Neuronal stem cell (in vitro differentiated cells): Measurements from ENCODE around the gene ACTL10.
A peak's percentile ranks its signal among the peaks of the same experiment; 100 is the strongest.

Experiments
- DNase-seq: peaks from one replicate; pipeline ENCODE4 v3.0.0-alpha.2; 2013; ENCODE audit warnings: low spot score
- H2AFZ ChIP-seq: one replicate; pipeline ENCODE4 v1.6.1; 2013; ENCODE audit warnings: mild to moderate bottlenecking, low read length, inconsistent platforms
- H2AK5ac ChIP-seq: 2 replicates; pipeline ENCODE4 v1.6.1; 2013; ENCODE audit warnings: low read depth, mild to moderate bottlenecking, inconsistent platforms, low read length, moderate library complexity, mixed read lengths
- H2BK120ac ChIP-seq: 2 replicates; pipeline ENCODE4 v1.6.1; 2013; ENCODE audit warnings: low read depth, mild to moderate bottlenecking, inconsistent platforms, low read length, moderate library complexity, mixed read lengths
- H2BK12ac ChIP-seq: one replicate; pipeline ENCODE4 v1.6.1; 2013; ENCODE audit warnings: low read length, inconsistent platforms
- H2BK15ac ChIP-seq: 2 replicates; pipeline ENCODE4 v1.6.1; 2013; ENCODE audit warnings: mild to moderate bottlenecking, low read length, inconsistent platforms, mixed read lengths
- H2BK5ac ChIP-seq: one replicate; pipeline ENCODE4 v1.6.1; 2013; ENCODE audit warnings: inconsistent platforms, mild to moderate bottlenecking, low read length, moderate library complexity
- H3K14ac ChIP-seq: one replicate; pipeline ENCODE4 v1.6.1; 2013; ENCODE audit warnings: low read length, inconsistent platforms
- H3K18ac ChIP-seq: 2 replicates; pipeline ENCODE4 v1.6.1; 2013; ENCODE audit warnings: low read length, inconsistent platforms
- H3K23ac ChIP-seq: 2 replicates; pipeline ENCODE4 v1.6.1; 2013; ENCODE audit warnings: low read depth, mild to moderate bottlenecking, mixed read lengths, low read length, inconsistent platforms; ENCODE audit not compliant: poor library complexity
- H3K27ac ChIP-seq: replicated peaks from 3 replicates; pipeline ENCODE4 v1.5.1; 2013; ENCODE audit warnings: low read length, inconsistent platforms
- H3K27me3 ChIP-seq, 3 experiments: 2 replicates each; pipeline ENCODE4 v1.6.1; 2013; ENCODE audit warnings: low read length in 3 of 3, mild to moderate bottlenecking in 2 of 3, inconsistent platforms in 1 of 3, low read depth in 1 of 3, mixed read lengths in 1 of 3, moderate library complexity in 1 of 3; ENCODE audit not compliant: control insufficient read depth in 3 of 3, insufficient read depth in 3 of 3
- H3K36me3 ChIP-seq, 2 donors: replicated peaks in 1 of 2; 2 replicates each; pipeline ENCODE4 v1.6.1; 2013; ENCODE audit warnings: low read length in 2 of 2; ENCODE audit not compliant: control insufficient read depth in 2 of 2, insufficient read depth in 2 of 2
- H3K4ac ChIP-seq: 2 replicates; pipeline ENCODE4 v1.6.1; 2013; ENCODE audit warnings: inconsistent platforms, mild to moderate bottlenecking, low read length, moderate library complexity
- H3K4me1 ChIP-seq, 2 donors: 1 replicate in 1 of 2; 2 replicates in 1 of 2; pipeline ENCODE4 v1.6.1; 2013; ENCODE audit warnings: low read length in 2 of 2, low read depth in 1 of 2; ENCODE audit not compliant: control insufficient read depth in 2 of 2, insufficient read depth in 1 of 2
- H3K4me2 ChIP-seq: one replicate; pipeline ENCODE4 v1.6.1; 2013; ENCODE audit warnings: mild to moderate bottlenecking, low read length, inconsistent platforms; ENCODE audit not compliant: insufficient read depth, poor library complexity, severe bottlenecking
- H3K4me3 ChIP-seq, 2 donors: 2 replicates each; pipeline ENCODE4 v1.5.1; 2013; ENCODE audit warnings: low read length in 2 of 2, mild to moderate bottlenecking in 2 of 2, inconsistent platforms in 1 of 2, moderate library complexity in 1 of 2
- H3K79me1 ChIP-seq: one replicate; pipeline ENCODE4 v1.6.1; 2013; ENCODE audit warnings: low read depth, mild to moderate bottlenecking, inconsistent platforms, low read length, moderate library complexity
- H3K9ac ChIP-seq: one replicate; pipeline ENCODE4 v1.6.1; 2013; ENCODE audit warnings: mild to moderate bottlenecking, low read depth, low read length, inconsistent platforms; ENCODE audit not compliant: poor library complexity
- H3K9me3 ChIP-seq, 2 donors: replicated peaks in 1 of 2; 2 replicates each; pipeline versions ENCODE3 to v1.6.1; 2013; ENCODE audit warnings: low read length in 2 of 2, mild to moderate bottlenecking in 2 of 2, inconsistent platforms in 1 of 2, low read depth in 1 of 2, mixed read lengths in 1 of 2, moderate library complexity in 1 of 2; ENCODE audit not compliant: control insufficient read depth in 2 of 2, insufficient read depth in 1 of 2
- H4K8ac ChIP-seq: one replicate; pipeline ENCODE4 v1.6.1; 2013; ENCODE audit warnings: low read depth, mild to moderate bottlenecking, inconsistent platforms, low read length, moderate library complexity
- H4K91ac ChIP-seq: one replicate; pipeline ENCODE4 v1.6.1; 2013; ENCODE audit warnings: low read length, low read depth, mild to moderate bottlenecking, inconsistent platforms; ENCODE audit not compliant: poor library complexity
- WGBS, 2 donors: extraction: QIAGEN DNeasy Blood & Tissue Kit; methylation state at CpG; one replicate each; pipeline ENCODE4 v1.1.7; 2013; ENCODE audit warnings: missing lambda C conversion rate in 2 of 2, mixed read lengths in 1 of 2; ENCODE audit not compliant: insufficient read length in 2 of 2, insufficient replicate concordance in 1 of 2; ENCODE audit errors: extremely low coverage in 2 of 2; 5-methylcytosine and 5-hydroxymethylcytosine counted together

The ACTL10 gene

DNA sequence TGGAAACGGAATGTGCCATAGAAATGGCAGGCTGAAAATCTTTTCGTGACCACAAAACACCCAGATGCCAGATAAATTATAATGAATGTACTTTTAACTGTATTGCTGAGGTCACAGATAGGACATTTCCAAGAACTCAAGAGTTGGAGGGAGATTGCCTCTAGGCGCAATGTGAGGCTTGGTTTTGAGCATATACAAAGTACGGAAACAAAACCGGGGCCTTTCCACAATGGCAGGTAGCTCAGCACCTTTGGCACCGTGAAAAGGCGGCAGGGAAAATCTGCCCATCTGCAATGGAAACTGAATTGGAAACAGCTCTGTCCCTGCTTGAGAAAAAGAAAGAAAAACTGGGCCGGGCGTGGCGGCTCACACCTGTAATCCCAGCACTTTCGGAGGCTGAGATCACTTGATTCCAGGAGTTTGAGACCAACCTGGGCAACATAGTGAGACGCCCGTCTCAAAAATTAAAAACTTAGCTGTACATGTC lies 15.1 kb upstream of the ACTL10 start:
- no peak overlapping the region for H3K4ac ChIP-seq
- H4K8ac ChIP-seq = no peak overlapping the region
- H3K27ac ChIP-seq = no peak overlapping the region
- no peaks in the 10 kb centered on the region for H3K27me3 ChIP-seq
- no peak for DNase-seq
- H2BK12ac ChIP-seq = no peak overlapping the region
- H3K23ac ChIP-seq = no peak overlapping the region
- H2AFZ ChIP-seq = no peak overlapping the region
- H2BK120ac ChIP-seq = no peak overlapping the region
- no CpG with 5 or more reads among the region's 13 CpGs for WGBS, 2 donors
- H3K4me3 ChIP-seq = no peak overlapping the region
- H3K4me2 ChIP-seq = no peak overlapping the region
- no peak overlapping the region for H3K18ac ChIP-seq
- H2BK5ac ChIP-seq = no peak overlapping the region
- H4K91ac ChIP-seq = no peak overlapping the region
- H3K9ac ChIP-seq = no peak overlapping the region
- no peak overlapping the region for H2AK5ac ChIP-seq
- H3K14ac ChIP-seq = no peak overlapping the region
- no peaks in the 10 kb centered on the region for H3K9me3 ChIP-seq
- no peak overlapping the region for H2BK15ac ChIP-seq
- H3K36me3 ChIP-seq = peaks cover 3 to 16% of the 10 kb centered on the region in 2 donors
- H3K79me1 ChIP-seq = no peaks in the 10 kb centered on the region
- peaks cover 0 to 5% of the 10 kb centered on the region in 2 donors for H3K4me1 ChIP-seq

DNA sequence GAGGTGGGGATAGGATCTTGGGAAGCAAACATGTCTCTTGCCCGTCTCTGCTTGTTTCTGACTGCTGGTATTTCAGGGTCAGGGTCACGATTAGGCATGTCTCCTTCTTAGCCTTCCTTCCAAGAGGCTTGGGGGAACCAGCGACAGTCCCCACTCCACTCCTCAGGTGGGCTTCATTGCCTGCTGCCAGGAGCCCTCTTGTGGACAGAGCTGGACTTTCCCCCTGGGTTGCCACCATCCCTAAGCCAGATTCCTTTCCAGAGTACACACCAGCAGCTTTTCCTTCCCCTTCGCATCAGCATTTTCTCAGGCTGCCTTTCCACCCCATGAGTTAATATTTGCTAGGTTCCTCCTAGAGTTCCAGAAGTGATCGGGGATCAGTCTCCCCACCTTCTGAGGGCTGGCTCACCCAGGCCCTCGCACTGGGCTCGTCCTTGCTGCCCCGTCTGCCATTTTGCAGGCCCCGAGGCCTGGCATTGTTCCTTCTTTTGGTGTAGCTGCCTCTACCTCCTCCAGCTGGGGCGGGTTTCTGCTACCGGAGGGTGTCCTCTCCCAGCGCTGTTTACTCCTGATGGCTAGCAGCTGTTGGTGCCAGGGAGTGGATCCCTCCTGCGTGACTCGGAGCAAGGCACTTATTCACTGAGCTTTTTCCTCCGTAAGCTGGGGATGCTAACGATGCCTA lies 13.4 kb upstream of the ACTL10 start:
- peaks cover 6 to 10% of the 10 kb centered on the region in 2 donors for H3K36me3 ChIP-seq
- H2BK120ac ChIP-seq = peak overlapping the region; percentile 14
- peak overlapping the region; percentile 48 for H3K18ac ChIP-seq
- H3K4me3 ChIP-seq = no peak overlapping the region
- H3K9me3 ChIP-seq = no peaks in the 10 kb centered on the region
- no peak overlapping the region for H2BK5ac ChIP-seq
- no CpG with 5 or more reads among the region's 16 CpGs for WGBS, 2 donors
- no peak overlapping the region for H4K8ac ChIP-seq
- no peak overlapping the region for H3K9ac ChIP-seq
- H3K27ac ChIP-seq = no peak overlapping the region
- peak; percentile 53 for DNase-seq
- no peak overlapping the region for H2BK12ac ChIP-seq
- no peak overlapping the region for H3K14ac ChIP-seq
- H3K4me1 ChIP-seq = peaks cover 0 to 5% of the 10 kb centered on the region in 2 donors
- H3K79me1 ChIP-seq = peaks cover 3% of the 10 kb centered on the region
- H2BK15ac ChIP-seq = no peak overlapping the region
- no peak overlapping the region for H3K4ac ChIP-seq
- H2AFZ ChIP-seq = peak overlapping the region; percentile 54
- no peaks in the 10 kb centered on the region for H3K27me3 ChIP-seq
- H3K23ac ChIP-seq = peak overlapping the region; percentile 11
- H4K91ac ChIP-seq = no peak overlapping the region
- H3K4me2 ChIP-seq = no peak overlapping the region
- no peak overlapping the region for H2AK5ac ChIP-seq

DNA sequence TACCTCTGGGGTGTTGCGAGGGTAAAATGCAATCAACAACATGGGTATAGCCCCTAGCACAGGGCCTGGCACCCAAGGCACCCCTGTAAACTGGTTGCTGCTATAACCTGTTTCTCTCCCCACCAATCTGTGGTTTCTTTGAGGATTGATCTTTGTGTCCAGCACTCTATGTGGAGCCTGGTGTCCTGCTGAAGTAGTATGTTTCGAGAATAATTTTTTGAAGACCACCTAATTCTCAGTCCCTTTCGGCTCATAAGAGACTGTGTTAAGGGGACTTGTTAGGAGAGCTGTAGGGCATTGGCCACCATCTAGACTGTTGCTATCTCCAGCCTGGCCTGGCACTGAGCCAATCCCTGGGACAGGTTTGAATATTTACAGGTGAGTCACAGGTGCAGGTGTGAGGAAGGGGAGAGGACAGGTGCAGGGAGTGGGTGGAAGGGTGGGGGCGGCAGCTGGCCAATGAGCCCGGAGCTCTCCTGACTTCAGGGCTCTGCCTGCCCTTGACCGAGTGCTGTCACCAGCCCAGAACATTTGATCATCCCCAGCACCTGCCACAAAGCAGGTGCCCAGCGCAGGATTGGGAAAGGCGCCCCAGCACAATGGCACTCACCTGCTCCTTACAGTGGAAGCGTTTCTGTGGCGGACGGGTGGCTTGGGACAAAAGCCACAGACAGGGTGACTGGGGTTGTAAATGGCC lies 12.7 kb upstream of the ACTL10 start:
- WGBS, 2 donors = no CpG with 5 or more reads among the region's 11 CpGs
- H3K9ac ChIP-seq = no peak overlapping the region

DNA sequence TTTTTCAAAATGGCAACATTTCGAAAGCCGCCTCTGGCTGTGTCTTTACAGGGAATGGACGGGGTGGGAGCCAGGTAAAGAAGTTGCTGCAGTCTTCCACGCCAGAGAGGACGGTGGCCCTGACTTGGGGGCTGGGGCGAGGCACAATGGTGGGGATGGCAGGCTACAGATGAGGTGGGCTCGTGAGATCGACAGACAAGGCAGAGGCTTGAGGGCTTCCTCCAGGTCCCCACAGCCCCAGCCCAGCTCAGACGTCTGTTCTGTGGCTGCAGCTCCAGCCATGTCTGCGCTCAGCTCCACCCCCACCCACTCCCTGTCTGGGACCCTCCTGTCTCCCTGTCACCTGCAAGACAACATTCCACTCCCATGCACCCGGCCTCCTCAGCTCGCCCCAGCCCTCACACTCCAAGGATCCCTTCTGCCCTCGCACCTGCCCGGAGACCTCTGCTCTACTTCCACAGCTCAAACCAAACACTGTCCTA lies 12.0 kb upstream of the ACTL10 start:
- Histone ChIP-seq H2BK12ac (no peak overlapping the region), H3K4me2 (no peak overlapping the region), H3K9me3 (no peaks in the 10 kb centered on the region), H3K36me3 (peaks cover 4 to 14% of the 10 kb centered on the region in 2 donors), H3K14ac (peak overlapping the region; percentile 6), H3K18ac (peak overlapping the region; percentile 20), H3K4me1 (peaks cover 0 to 2% of the 10 kb centered on the region in 2 donors), H3K23ac (peak overlapping the region; percentile 10), H3K27me3 (no peaks in the 10 kb centered on the region), H3K27ac (no peak overlapping the region), H4K91ac (no peak overlapping the region), H3K4me3 (no peak overlapping the region), H3K4ac (no peak overlapping the region), H4K8ac (no peak overlapping the region), H2BK15ac (no peak overlapping the region), H3K79me1 (peaks cover 3% of the 10 kb centered on the region), H2BK120ac (no peak overlapping the region), H2BK5ac (no peak overlapping the region), H2AK5ac (no peak overlapping the region), H3K9ac (no peak overlapping the region), H2AFZ (no peak overlapping the region)
- DNase-seq = no peak
- no CpG with 5 or more reads among the region's 14 CpGs for WGBS, 2 donors

More for the DNA sequence above, 12.7 kb upstream of the ACTL10 start:
- peaks cover 0 to 5% of the 10 kb centered on the region in 2 donors for H3K4me1 ChIP-seq
- no peak overlapping the region for H3K4me2 ChIP-seq
- H3K79me1 ChIP-seq = peaks cover 3% of the 10 kb centered on the region
- H2BK15ac ChIP-seq = no peak overlapping the region
- H2BK12ac ChIP-seq = no peak overlapping the region
- H3K9me3 ChIP-seq = no peaks in the 10 kb centered on the region
- no peak overlapping the region for H4K8ac ChIP-seq
- no peak overlapping the region for H3K4me3 ChIP-seq
- peak overlapping the region; percentile 11 for H3K23ac ChIP-seq
- no peaks in the 10 kb centered on the region for H3K27me3 ChIP-seq
- H2BK120ac ChIP-seq = no peak overlapping the region
- H2BK5ac ChIP-seq = no peak overlapping the region
- H4K91ac ChIP-seq = no peak overlapping the region
- H2AK5ac ChIP-seq = no peak overlapping the region
- peaks cover 4 to 12% of the 10 kb centered on the region in 2 donors for H3K36me3 ChIP-seq
- no peak for DNase-seq
- H3K4ac ChIP-seq = no peak overlapping the region
- H3K18ac ChIP-seq = no peak overlapping the region
- H3K14ac ChIP-seq = no peak overlapping the region
- H2AFZ ChIP-seq = no peak overlapping the region
- H3K27ac ChIP-seq = no peak overlapping the region
